ENCODE data around the gene USP25.

GRCh38 chr21:15731243-15731613, 1.4 kb downstream of the USP25 start:
- TF ChIP-seq POLR2A (IDR thresholded peaks at IDR 0.05) (peak in 1 of 2 donors; percentile 8), CTCF (IDR thresholded peaks at IDR 0.05 in 4 of 5, conservative IDR thresholded peaks at IDR 0.05 in 1 of 5) (no peak)
